GM12892 (cell line): Measurements from ENCODE around the gene DNAL1.

Experiments
- POLR2A ChIP-seq: IDR thresholded peaks from 2 replicates; pipeline ENCODE4 v1.6.1; 2011; ENCODE audit warnings: low read depth, low read length, control low read depth
- POLR2AphosphoS5 ChIP-seq: IDR thresholded peaks from 2 replicates; pipeline ENCODE4 v1.6.1; 2011; ENCODE audit warnings: low read depth, low read length, control low read depth
- TAF1 ChIP-seq: IDR thresholded peaks from 2 replicates; pipeline ENCODE4 v1.6.1; 2011; ENCODE audit warnings: low read depth, mild to moderate bottlenecking, control low read depth, low read length, borderline replicate concordance

DNA sequence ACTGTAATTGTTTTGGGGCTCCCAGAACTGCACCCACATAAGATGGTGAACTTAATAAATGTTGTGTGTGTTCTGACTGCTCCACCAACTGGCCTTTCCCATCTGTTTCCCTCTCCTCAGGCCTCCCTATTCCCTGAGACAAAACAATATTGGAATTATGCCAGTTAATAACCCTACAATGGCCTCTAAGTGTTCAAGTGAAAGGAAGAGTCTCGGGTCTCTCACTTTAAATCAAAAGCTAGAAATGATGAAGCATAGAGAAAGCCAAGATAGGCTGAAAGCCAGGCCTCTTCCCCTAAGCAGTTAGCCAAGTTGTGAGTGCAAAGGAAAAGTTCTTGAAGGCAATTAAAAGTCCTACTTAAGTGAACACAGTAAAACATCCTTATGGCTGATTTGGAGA is 19.1 kb upstream of the DNAL1 start:
- no peak for TF ChIP-seq POLR2A
- TF ChIP-seq POLR2AphosphoS5, result no peak
- no peak for TF ChIP-seq TAF1
